ENCODE results near the gene TSPAN16. TPM values are rescaled to one million over a fixed set of nuclear protein-coding genes. Genes with fewer than 3 reads are reported as not detected.

Gene TSPAN16
- total RNA-seq, 1 experiment from 2014 or later, result not detected

- Histone ChIP-seq H3K4me2 (ENCODE audit: low read depth, low read length, poor library complexity, severe bottlenecking) (no peak overlapping the region), H3K27me3 (ENCODE audit: low read length) (no peaks in the 10 kb centered on the region), H2AFZ (ENCODE audit: low read length) (no peak overlapping the region)
These were observed 30.7 kb upstream of the TSPAN16 start for GRCh38 chr19:11265177-11265784.

GRCh38 chr19:11265785-11266236 is 30.1 kb upstream of the TSPAN16 start:
- H3K9ac ChIP-seq (ENCODE audit: low read length), result no peak overlapping the region
- H3K4me2 ChIP-seq (ENCODE audit: low read depth, low read length, poor library complexity, severe bottlenecking), result no peak overlapping the region
- H3K4me1 ChIP-seq (ENCODE audit: low read length), result peaks cover 9% of the 10 kb centered on the region
- no peak overlapping the region for H3K27ac ChIP-seq (ENCODE audit: low read length)
- no peaks in the 10 kb centered on the region for H3K36me3 ChIP-seq (ENCODE audit: insufficient read depth, low read length)
- no peaks in the 10 kb centered on the region for H3K9me2 ChIP-seq (replicated peaks; ENCODE audit: insufficient read depth, low read length)
- H3K79me2 ChIP-seq (ENCODE audit: low read length), result no peaks in the 10 kb centered on the region
- no peaks in the 10 kb centered on the region for H3K9me3 ChIP-seq (ENCODE audit: low read length)
- DNase-seq, result no peak
- no peaks in the 10 kb centered on the region for H3K27me3 ChIP-seq (ENCODE audit: low read length)
- H2AFZ ChIP-seq (ENCODE audit: low read length), result no peak overlapping the region
- H3K4me3 ChIP-seq (ENCODE audit: low read length), result no peak overlapping the region
- H4K20me1 ChIP-seq (ENCODE audit: insufficient read depth, low read depth, low read length), result no peaks in the 10 kb centered on the region

More at GRCh38 chr19:11265177-11265784, 30.7 kb upstream of the TSPAN16 start:
- H4K20me1 ChIP-seq (ENCODE audit: insufficient read depth, low read depth, low read length), result no peaks in the 10 kb centered on the region
- no peak overlapping the region for H3K4me3 ChIP-seq (ENCODE audit: low read length)
- H3K4me1 ChIP-seq (ENCODE audit: low read length), result peaks cover 9% of the 10 kb centered on the region
- no peaks in the 10 kb centered on the region for H3K79me2 ChIP-seq (ENCODE audit: low read length)
- H3K27ac ChIP-seq (ENCODE audit: low read length), result no peak overlapping the region
- H3K9ac ChIP-seq (ENCODE audit: low read length), result no peak overlapping the region
- no peaks in the 10 kb centered on the region for H3K9me3 ChIP-seq (ENCODE audit: low read length)
- H3K9me2 ChIP-seq (replicated peaks; ENCODE audit: insufficient read depth, low read length), result no peaks in the 10 kb centered on the region
- no peaks in the 10 kb centered on the region for H3K36me3 ChIP-seq (ENCODE audit: insufficient read depth, low read length)
- no peak for DNase-seq

- Histone ChIP-seq H3K79me2 (ENCODE audit: low read length) (no peaks in the 10 kb centered on the region), H3K4me2 (ENCODE audit: low read depth, low read length, poor library complexity, severe bottlenecking) (no peak overlapping the region), H3K9me3 (ENCODE audit: low read length) (no peaks in the 10 kb centered on the region), H3K27ac (ENCODE audit: low read length) (no peak overlapping the region), H3K9me2 (replicated peaks; ENCODE audit: insufficient read depth, low read length) (no peaks in the 10 kb centered on the region), H2AFZ (ENCODE audit: low read length) (no peak overlapping the region), H3K4me1 (ENCODE audit: low read length) (peaks cover 6% of the 10 kb centered on the region), H3K9ac (ENCODE audit: low read length) (no peak overlapping the region), H3K4me3 (ENCODE audit: low read length) (no peak overlapping the region), H4K20me1 (ENCODE audit: insufficient read depth, low read depth, low read length) (no peaks in the 10 kb centered on the region), H3K36me3 (ENCODE audit: insufficient read depth, low read length) (no peaks in the 10 kb centered on the region), H3K27me3 (ENCODE audit: low read length) (no peaks in the 10 kb centered on the region)
- no peak for DNase-seq
These were observed 28.5 kb upstream of the TSPAN16 start for GRCh38 chr19:11267316-11268085.

GRCh38 chr19:11268783-11269267 is 27.1 kb upstream of the TSPAN16 start:
- H3K27me3 ChIP-seq (ENCODE audit: low read length), result no peaks in the 10 kb centered on the region
- no peaks in the 10 kb centered on the region for H3K9me2 ChIP-seq (replicated peaks; ENCODE audit: insufficient read depth, low read length)
- H3K27ac ChIP-seq (ENCODE audit: low read length), result no peak overlapping the region
- no peak overlapping the region for H2AFZ ChIP-seq (ENCODE audit: low read length)
- DNase-seq, result no peak
- no peak overlapping the region for H3K9ac ChIP-seq (ENCODE audit: low read length)
- no peaks in the 10 kb centered on the region for H3K9me3 ChIP-seq (ENCODE audit: low read length)
- no peaks in the 10 kb centered on the region for H3K36me3 ChIP-seq (ENCODE audit: insufficient read depth, low read length)
- no peaks in the 10 kb centered on the region for H4K20me1 ChIP-seq (ENCODE audit: insufficient read depth, low read depth, low read length)
- no peak overlapping the region for H3K4me2 ChIP-seq (ENCODE audit: low read depth, low read length, poor library complexity, severe bottlenecking)
- no peaks in the 10 kb centered on the region for H3K79me2 ChIP-seq (ENCODE audit: low read length)
- H3K4me1 ChIP-seq (ENCODE audit: low read length), result peaks cover 6% of the 10 kb centered on the region
- H3K4me3 ChIP-seq (ENCODE audit: low read length), result no peak overlapping the region

- H3K4me2 ChIP-seq (ENCODE audit: low read depth, low read length, poor library complexity, severe bottlenecking), result no peak overlapping the region
- no peak overlapping the region for H2AFZ ChIP-seq (ENCODE audit: low read length)
- no peaks in the 10 kb centered on the region for H3K9me2 ChIP-seq (replicated peaks; ENCODE audit: insufficient read depth, low read length)
- H3K4me1 ChIP-seq (ENCODE audit: low read length), result peaks cover 3% of the 10 kb centered on the region
- DNase-seq, result no peak
- no peaks in the 10 kb centered on the region for H3K36me3 ChIP-seq (ENCODE audit: insufficient read depth, low read length)
- H3K27ac ChIP-seq (ENCODE audit: low read length), result no peak overlapping the region
- H3K4me3 ChIP-seq (ENCODE audit: low read length), result no peak overlapping the region
- H3K9me3 ChIP-seq (ENCODE audit: low read length), result no peaks in the 10 kb centered on the region
- no peaks in the 10 kb centered on the region for H3K27me3 ChIP-seq (ENCODE audit: low read length)
- no peak overlapping the region for H3K9ac ChIP-seq (ENCODE audit: low read length)
- no peaks in the 10 kb centered on the region for H4K20me1 ChIP-seq (ENCODE audit: insufficient read depth, low read depth, low read length)
- no peaks in the 10 kb centered on the region for H3K79me2 ChIP-seq (ENCODE audit: low read length)
These were observed 26.6 kb upstream of the TSPAN16 start for GRCh38 chr19:11269408-11269807.

- DNase-seq, result no peak
- Histone ChIP-seq H2AFZ (ENCODE audit: low read length) (no peak overlapping the region), H3K4me1 (ENCODE audit: low read length) (no peaks in the 10 kb centered on the region), H3K36me3 (ENCODE audit: insufficient read depth, low read length) (no peaks in the 10 kb centered on the region), H3K27ac (ENCODE audit: low read length) (no peak overlapping the region), H3K27me3 (ENCODE audit: low read length) (no peaks in the 10 kb centered on the region), H3K9me3 (ENCODE audit: low read length) (no peaks in the 10 kb centered on the region), H3K4me2 (ENCODE audit: low read depth, low read length, poor library complexity, severe bottlenecking) (no peak overlapping the region), H4K20me1 (ENCODE audit: insufficient read depth, low read depth, low read length) (no peaks in the 10 kb centered on the region), H3K9me2 (replicated peaks; ENCODE audit: insufficient read depth, low read length) (no peaks in the 10 kb centered on the region), H3K9ac (ENCODE audit: low read length) (no peak overlapping the region), H3K4me3 (ENCODE audit: low read length) (no peak overlapping the region), H3K79me2 (ENCODE audit: low read length) (no peaks in the 10 kb centered on the region)
These were observed 22.7 kb upstream of the TSPAN16 start for GRCh38 chr19:11273296-11273695.

GRCh38 chr19:11273989-11274388 is 22.0 kb upstream of the TSPAN16 start:
- no peak overlapping the region for H3K4me3 ChIP-seq (ENCODE audit: low read length)
- no peak overlapping the region for H3K27ac ChIP-seq (ENCODE audit: low read length)
- no peaks in the 10 kb centered on the region for H3K27me3 ChIP-seq (ENCODE audit: low read length)
- no peak overlapping the region for H2AFZ ChIP-seq (ENCODE audit: low read length)
- no peak overlapping the region for H3K9ac ChIP-seq (ENCODE audit: low read length)
- H3K79me2 ChIP-seq (ENCODE audit: low read length), result no peaks in the 10 kb centered on the region
- H3K9me3 ChIP-seq (ENCODE audit: low read length), result no peaks in the 10 kb centered on the region
- H3K9me2 ChIP-seq (replicated peaks; ENCODE audit: insufficient read depth, low read length), result no peaks in the 10 kb centered on the region
- no peaks in the 10 kb centered on the region for H4K20me1 ChIP-seq (ENCODE audit: insufficient read depth, low read depth, low read length)
- no peaks in the 10 kb centered on the region for H3K4me1 ChIP-seq (ENCODE audit: low read length)
- no peak overlapping the region for H3K4me2 ChIP-seq (ENCODE audit: low read depth, low read length, poor library complexity, severe bottlenecking)
- no peak for DNase-seq
- no peaks in the 10 kb centered on the region for H3K36me3 ChIP-seq (ENCODE audit: insufficient read depth, low read length)

GRCh38 chr19:11274533-11275086 is 21.4 kb upstream of the TSPAN16 start:
- no peak overlapping the region for H3K4me2 ChIP-seq (ENCODE audit: low read depth, low read length, poor library complexity, severe bottlenecking)
- H3K27me3 ChIP-seq (ENCODE audit: low read length), result no peaks in the 10 kb centered on the region

More at GRCh38 chr19:11274533-11275086, 21.4 kb upstream of the TSPAN16 start:
- H3K79me2 ChIP-seq (ENCODE audit: low read length), result no peaks in the 10 kb centered on the region
- no peak overlapping the region for H3K9ac ChIP-seq (ENCODE audit: low read length)
- H3K4me3 ChIP-seq (ENCODE audit: low read length), result no peak overlapping the region
- H3K9me2 ChIP-seq (replicated peaks; ENCODE audit: insufficient read depth, low read length), result no peaks in the 10 kb centered on the region
- H3K9me3 ChIP-seq (ENCODE audit: low read length), result no peaks in the 10 kb centered on the region
- H3K27ac ChIP-seq (ENCODE audit: low read length), result no peak overlapping the region
- H3K36me3 ChIP-seq (ENCODE audit: insufficient read depth, low read length), result no peaks in the 10 kb centered on the region
- no peak overlapping the region for H2AFZ ChIP-seq (ENCODE audit: low read length)
- no peak for DNase-seq
- no peaks in the 10 kb centered on the region for H4K20me1 ChIP-seq (ENCODE audit: insufficient read depth, low read depth, low read length)
- H3K4me1 ChIP-seq (ENCODE audit: low read length), result no peaks in the 10 kb centered on the region
